Stimulated activated CD4-positive, alpha-beta T cell treated with anti-CD3 and anti-CD28 coated beads, Interleukin-1b, Interleukin-23, amount 100 ng/mL, for 1 hour (primary cell): ENCODE results near the gene ST3GAL6.
"Not testable (repeated sequence)": the region's sequence is repeated elsewhere in the genome, so short reads cannot be mapped to it uniquely, and the experiment has no call there.

Experiments
- DNase-seq, 2 donors: peaks; one replicate each; pipeline ENCODE4 v3.0.0-alpha.2; 2020; ENCODE audit warnings: low read depth in 2 of 2

The ST3GAL6 gene

GRCh38 chr3:98805571-98805970, 42.4 kb downstream of the ST3GAL6 start:
- no peak for DNase-seq

- DNase-seq: no peak
These were observed 43.4 kb downstream of the ST3GAL6 start for GRCh38 chr3:98806521-98806920.

- DNase-seq: no peak
These were observed 43.9 kb downstream of the ST3GAL6 start for GRCh38 chr3:98807011-98807410.

GRCh38 chr3:98807561-98807960, 44.4 kb downstream of the ST3GAL6 start:
- no peak for DNase-seq

DNA sequence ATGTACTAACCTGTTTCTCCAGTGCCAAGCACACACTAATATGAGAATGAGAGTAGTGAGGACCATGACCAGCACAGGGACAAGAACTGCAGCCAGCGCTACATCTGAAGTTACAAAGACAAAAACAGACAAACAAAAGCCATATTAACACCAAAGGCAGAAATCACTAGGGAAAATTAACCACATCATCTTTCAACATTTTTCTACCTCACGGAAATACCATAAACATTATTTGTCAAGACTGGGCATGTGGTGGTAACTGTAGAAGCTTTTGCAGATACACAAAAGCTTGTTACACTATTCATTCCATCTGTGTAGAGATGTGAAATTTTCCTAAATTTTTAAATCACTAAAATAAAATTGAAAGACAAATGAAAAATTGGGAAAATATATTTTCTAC, 44.9 kb downstream of the ST3GAL6 start:
- no peak for DNase-seq

DNA sequence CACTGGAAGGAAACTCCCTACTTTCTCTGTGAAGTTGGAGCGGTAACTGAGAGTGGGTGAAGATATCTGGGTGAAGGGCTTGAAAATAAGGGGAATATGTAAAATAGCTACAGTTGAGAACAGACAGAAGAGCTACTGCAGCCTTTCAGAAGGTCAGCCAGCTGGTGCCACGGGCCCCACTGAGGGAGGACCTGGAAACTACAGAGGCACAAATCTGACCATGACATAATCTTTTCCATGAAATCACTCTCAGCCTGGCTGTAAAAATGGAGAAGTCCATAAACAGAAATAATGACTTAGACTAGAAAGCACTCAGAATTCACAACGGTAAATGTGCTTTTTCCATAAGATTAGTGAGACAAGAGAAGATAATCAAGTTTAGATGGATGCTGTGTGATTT, 46.4 kb downstream of the ST3GAL6 start:
- no peak for DNase-seq

DNA sequence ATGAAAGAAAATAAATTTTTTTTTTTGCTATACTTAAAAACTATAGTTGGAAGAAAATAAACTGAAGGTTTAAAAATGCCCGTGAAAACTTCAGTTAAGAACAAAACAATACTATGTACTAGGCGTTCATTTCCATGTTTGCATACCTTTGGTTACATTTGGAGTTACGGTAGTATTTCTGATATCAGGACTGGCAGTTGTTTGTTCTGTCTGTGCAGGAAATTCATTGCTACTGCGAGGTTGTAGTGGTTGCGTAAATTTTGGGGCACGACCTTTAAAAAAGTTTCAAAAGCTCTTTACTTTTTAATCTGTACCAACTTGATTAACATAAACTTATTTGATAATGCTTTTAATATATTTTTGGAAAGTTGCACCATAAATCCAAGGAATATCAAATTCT, 47.9 kb downstream of the ST3GAL6 start:
- no peak for DNase-seq

DNA sequence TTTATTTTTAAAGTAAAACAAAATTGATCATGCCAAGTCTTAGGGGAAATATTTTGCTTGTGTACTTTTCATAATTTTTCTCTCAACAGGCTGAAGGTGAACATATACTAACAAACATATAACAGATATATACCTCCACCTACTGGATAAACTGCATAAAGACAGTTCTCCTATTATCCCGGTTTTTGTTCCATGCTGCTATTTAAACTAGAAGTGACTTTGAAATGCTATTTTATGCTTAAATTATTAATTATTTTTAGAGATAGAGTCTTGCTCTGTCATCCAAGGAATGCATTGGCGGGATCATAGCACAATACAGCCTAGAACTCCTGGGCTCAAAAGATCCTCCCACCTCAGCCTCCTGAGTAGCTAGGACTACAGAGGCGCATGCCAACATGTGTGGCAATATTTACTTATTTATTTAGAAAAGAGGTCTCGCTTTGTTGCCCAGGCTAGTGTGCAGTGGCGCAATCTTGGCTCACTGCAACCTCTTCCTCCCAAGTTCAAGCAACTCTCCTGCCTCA, 49.8 kb downstream of the ST3GAL6 start:
- no peak for DNase-seq

DNA sequence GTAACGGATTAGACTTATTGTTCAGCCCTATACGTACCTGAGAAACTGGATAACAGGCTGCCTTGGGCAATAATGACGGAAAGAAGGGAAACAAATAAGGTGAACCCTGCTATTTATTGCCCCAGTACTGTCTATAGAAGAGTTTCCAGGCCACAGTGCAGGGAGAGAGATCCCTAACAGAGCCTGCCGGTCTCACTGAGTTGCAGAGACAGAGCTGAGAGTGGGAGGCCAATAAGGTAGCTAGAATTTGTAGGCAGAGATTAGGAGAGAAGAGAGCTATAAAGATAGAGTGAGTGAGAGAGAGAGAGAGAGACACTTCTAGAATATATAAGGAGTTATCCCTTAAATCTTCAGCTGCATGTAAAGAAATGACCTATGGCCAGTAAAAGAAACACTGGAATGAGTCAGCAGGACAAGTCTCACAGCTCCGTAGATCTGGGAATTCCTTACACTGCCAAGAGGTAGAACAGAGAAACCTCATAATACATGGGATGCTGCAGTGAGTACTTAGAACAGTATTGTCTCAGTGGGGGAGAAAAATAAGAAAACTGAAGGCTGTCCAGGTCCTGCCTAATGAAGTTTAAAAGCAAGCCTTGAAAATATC, 51.8 kb downstream of the ST3GAL6 start:
- DNase-seq: no peak

- DNase-seq: no peak
These were observed 54.5 kb downstream of the ST3GAL6 start for GRCh38 chr3:98817547-98818041.

DNA sequence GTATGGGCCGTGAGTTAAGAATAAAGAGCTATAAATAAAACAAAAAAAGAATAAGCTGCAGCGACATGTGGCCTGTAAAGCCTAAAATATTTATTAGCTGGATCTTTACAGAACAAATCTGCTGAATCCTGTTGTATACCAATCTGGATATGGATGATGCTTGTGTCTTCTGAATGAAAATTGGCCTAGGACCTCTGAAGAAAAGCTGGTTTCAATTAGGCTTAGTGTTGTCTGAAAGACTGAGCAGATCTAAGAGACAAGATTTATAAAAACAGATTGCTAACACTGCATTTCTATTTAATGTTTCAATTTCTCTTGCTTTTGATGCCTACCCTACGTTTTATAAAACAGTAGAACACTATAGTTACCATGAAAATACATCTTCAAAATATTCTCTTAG, 57.9 kb downstream of the ST3GAL6 start:
- DNase-seq: no peak

- DNase-seq: no peak
These were observed 60.7 kb downstream of the ST3GAL6 start for GRCh38 chr3:98823791-98824190.

DNA sequence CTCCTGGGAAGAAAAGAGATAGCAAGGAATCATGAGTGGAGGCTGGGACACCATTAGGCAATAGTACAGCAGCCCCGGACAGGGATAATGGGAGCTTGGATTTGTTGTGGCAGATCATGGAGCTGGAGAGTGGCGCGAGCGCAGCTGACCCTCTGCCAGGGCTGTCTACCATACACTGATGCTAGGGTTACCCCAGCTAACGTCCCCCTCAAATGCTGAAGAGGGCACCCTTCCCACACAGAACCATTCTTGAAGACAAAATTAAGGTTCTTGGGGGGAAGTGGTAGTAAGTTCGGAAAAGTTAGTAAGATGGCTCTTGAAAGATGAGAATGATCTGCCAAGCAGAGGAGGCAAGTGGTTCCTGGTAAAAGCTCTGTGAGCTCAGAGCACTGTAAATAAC, 61.1 kb downstream of the ST3GAL6 start:
- no peak for DNase-seq

DNA sequence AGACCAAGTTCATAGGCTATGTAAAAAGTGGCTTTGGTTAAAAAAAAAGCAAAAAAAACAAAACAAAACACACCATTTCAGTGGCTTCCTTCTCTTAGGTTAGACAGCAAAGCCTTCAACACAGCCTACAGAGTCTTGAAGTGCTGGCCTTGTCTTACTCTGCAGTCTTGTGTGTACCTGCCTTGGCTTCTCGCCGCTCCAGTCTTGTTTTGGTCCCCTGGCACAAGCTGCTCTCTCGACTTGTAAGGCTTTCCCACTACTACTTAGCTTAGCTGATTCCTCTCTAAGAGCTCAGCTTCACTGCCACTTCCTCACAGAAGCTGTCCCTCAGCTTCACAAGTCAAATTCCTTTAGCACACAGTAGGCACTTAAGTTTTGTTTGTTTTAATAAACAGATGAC, 63.0 kb downstream of the ST3GAL6 start:
- DNase-seq: no peak

- DNase-seq: no peak
These were observed 64.2 kb downstream of the ST3GAL6 start for GRCh38 chr3:98827221-98827920.

- no peak for DNase-seq
These were observed 66.2 kb downstream of the ST3GAL6 start for GRCh38 chr3:98829246-98829832.

- not testable (repeated sequence) for DNase-seq
These were observed 67.9 kb downstream of the ST3GAL6 start for GRCh38 chr3:98831060-98831459.

GRCh38 chr3:98839846-98840245, 76.7 kb downstream of the ST3GAL6 start:
- no peak for DNase-seq

DNA sequence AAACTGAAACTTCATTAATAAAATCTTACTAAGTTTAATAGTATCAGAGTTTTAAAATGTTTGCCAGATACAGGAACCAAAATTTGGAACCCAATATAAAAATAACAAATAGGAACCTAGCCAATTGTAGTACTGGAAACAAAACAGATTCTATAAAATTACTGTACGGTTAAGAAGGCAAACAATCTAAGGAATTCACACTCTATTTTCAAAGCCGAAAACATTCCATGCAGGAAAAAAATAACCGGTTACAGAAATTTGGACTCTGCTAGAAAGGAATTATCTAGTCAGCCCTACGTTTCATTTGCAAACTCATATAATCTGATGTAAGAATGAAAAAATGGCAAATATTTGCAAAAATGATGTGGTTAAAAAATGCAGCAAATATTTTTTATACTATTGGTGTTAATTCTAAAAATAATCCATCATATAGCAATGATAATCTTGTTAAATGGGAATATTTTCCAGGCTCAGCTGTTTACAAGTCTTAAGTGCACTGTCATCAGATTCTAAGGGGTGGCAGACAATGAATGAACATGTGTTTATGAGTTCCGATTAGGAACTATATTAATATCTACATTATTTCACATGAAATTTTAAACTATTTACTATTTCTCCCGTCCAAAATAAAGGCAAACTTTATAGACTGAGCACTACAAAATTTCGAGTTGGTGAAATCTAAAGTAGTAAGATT, 80.3 kb downstream of the ST3GAL6 start:
- DNase-seq: no peak
